Heart left ventricle (tissue), 16 donors: ENCODE results near the gene ZNF821. TPM values are rescaled to one million over a fixed set of nuclear protein-coding genes. Genes with fewer than 3 reads are reported as not detected.
"Not testable (repeated sequence)": the region's sequence is repeated elsewhere in the genome, so short reads cannot be mapped to it uniquely, and the experiment has no call there.

Source experiments
- ATAC-seq, 4 donors: fragments of 200-7000 bp; cut with Tn5 transposase; one replicate each; pipeline ENCODE4 v1.9.1; 2020 to 2022; ENCODE audit warnings: moderate library complexity in 4 of 4, mild to moderate bottlenecking in 3 of 4, moderate number of reproducible peaks in 1 of 4
- DNase-seq, 5 donors: peaks; one replicate each; pipeline ENCODE4 v3.0.0-alpha.2; 2020
- H3K27ac ChIP-seq, 12 donors: fragments of 200-600 bp; sonication (generic) in 4 of 12; one replicate each; pipeline versions ENCODE4 v1.5.0 to v1.8.0; 2016 to 2022; ENCODE audit warnings: mild to moderate bottlenecking in 2 of 12
- H3K27me3 ChIP-seq, 9 donors: fragments of 200-600 bp; sonication (generic) in 2 of 9; one replicate each; pipeline versions ENCODE4 v1.5.1 to v1.8.0; 2016 to 2022; ENCODE audit warnings: mild to moderate bottlenecking in 3 of 9
- H3K36me3 ChIP-seq, 9 donors: fragments of 200-600 bp; sonication (generic) in 2 of 9; one replicate each; pipeline versions ENCODE4 v1.5.0 to v1.8.0; 2018 to 2022; ENCODE audit warnings: mild to moderate bottlenecking in 2 of 9
- H3K4me1 ChIP-seq, 12 donors: fragments of 200-600 bp; sonication (generic) in 4 of 12; one replicate each; pipeline versions ENCODE4 v1.5.0 to v1.8.0; 2016 to 2022; ENCODE audit warnings: mild to moderate bottlenecking in 3 of 12
- H3K4me3 ChIP-seq, 12 donors: fragments of 200-600 bp; sonication (generic) in 4 of 12; one replicate each; pipeline versions ENCODE4 v1.5.0 to v1.8.0; 2017 to 2022; ENCODE audit warnings: mild to moderate bottlenecking in 9 of 12, moderate library complexity in 4 of 12
- H3K9me3 ChIP-seq, 12 donors: fragments of 200-600 bp; sonication (generic) in 4 of 12; one replicate each; pipeline versions ENCODE4 v1.5.0 to v1.8.0; 2016 to 2022; ENCODE audit warnings: mild to moderate bottlenecking in 1 of 12
- POLR2A ChIP-seq, 2 donors: fragments of 450-650 bp; IDR thresholded peaks; one replicate each; pipeline ENCODE4 v1.6.1; 2017; ENCODE audit warnings: antibody characterized with exemption in 2 of 2, mild to moderate bottlenecking in 2 of 2, moderate library complexity in 2 of 2
- WGBS, 4 donors: extraction: QIAGEN DNeasy Blood & Tissue Kit in 2 of 4; methylation state at CpG; one replicate each; pipeline versions ENCODE4 v1.1.5 to v1.1.7; 2013 to 2018; 5-methylcytosine and 5-hydroxymethylcytosine counted together
- intact Hi-C, 10 donors: fragments of 100-400 bp; cut with DNase I; formaldehyde crosslinking; loops; one replicate each; pipeline versions ENCODE4 v1.11.1 to v1.14.2; 2022
- polyA plus RNA-seq, 2 donors: library from polyadenylated mRNA; stranded (reverse); fragments of 200-250 nt; gene quantifications; one replicate each; pipeline ENCODE4 v1.2.3, GENCODE V29; 2013
- total RNA-seq, 9 donors: library from RNA; depleted of rRNA in 2 of 9; stranded (reverse); fragments of >200 nt in 2 of 9; fragmentation: NEBNext Ultra II Directional in 3 of 9; extraction: Animal tissue kit (Norgen Biotek cat#: 25700) in 3 of 9; gene quantifications; one replicate each; pipeline versions ENCODE4 v1.1.0 to v1.2.4, GENCODE V29; 2016 to 2023
- TF ChIP-seq, protein P1 (sequence below), 12 donors: fragments of 200-600 bp; sonication (generic) in 4 of 12; IDR thresholded peaks; one replicate each; pipeline versions ENCODE4 v1.5.0 to v1.8.0; 2018 to 2022; ENCODE audit warnings: antibody characterized with exemption in 12 of 12, mild to moderate bottlenecking in 5 of 12
- donor health status: ischemic (EF 13 %, LVEDD 7.1; RV severe dilation, severe dysfunction).
- donor health status: healthy with polysubstance abuse.
- donor health status: DM: no; HTN: yes; CAD: no.
- donor health status: DM: no; HTN: no; CAD: no.
- donor health status: ischemic (EF 25% LVEDD 6.9; RV normal size, moderate dysfunction).
- donor health status: ischemic (EF 25% LVEDD 5.7; RV mildly dilated, moderate dysfunction).
- donor health status: healthy.
- donor health status: DM: yes; HTN: yes; CAD: no.
- donor health status: ischemic (EF 35%, LVEDD 5.7; RV mildly dilated, moderate dysfunction).
- donor health status: nonischemic (EF 11% LVEDD 7.7; RV severe dilation, severe dysfunction).
- donor health status: DM: yes; HTN: yes; CAD: no.
- donor health status: PGD.
- donor health status: ischemic (EF 29% LVEDD 5.4; RV normal size, mild dysfunction).
- donor health status: nonischemic (EF 23%, LVEDD 6.1; RV moderate dilation, normal function).

Gene ZNF821
- total and polyA plus RNA-seq, 11 donors: 2.3 to 5.7 (median 3.9) TPM

DNA sequence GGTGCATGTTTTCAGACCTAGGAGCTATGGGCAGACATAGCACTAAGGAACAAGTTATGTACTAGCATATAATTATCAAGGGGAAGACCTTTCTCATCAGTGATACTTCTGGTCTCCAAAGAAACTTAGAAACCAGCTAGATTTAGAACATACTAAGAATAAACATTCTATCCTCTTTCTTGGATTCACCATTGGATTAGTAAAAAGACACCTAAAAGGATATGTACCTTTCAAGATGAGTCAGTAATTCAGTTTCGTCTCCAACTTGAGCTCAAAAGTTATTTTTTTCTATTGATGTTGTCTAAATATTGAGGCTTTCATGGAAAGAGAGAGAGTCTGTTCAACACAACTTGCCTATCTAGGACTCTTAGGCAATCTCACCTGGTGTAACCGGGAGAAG, 13.2 kb downstream of the ZNF821 start:
- DNase-seq (no peak), ATAC-seq (no peak)
- Histone ChIP-seq H3K4me3 (no peak overlapping the region), H3K27me3 (no peaks in the 10 kb centered on the region), H3K9me3 (no peaks in the 10 kb centered on the region), H3K36me3 (peaks cover 0 to 83% (median 44%) of the 10 kb centered on the region in 9 donors), H3K4me1 (no peaks in the 10 kb centered on the region), H3K27ac (no peak overlapping the region)
- intact Hi-C loops: no loop called here
- 91 to 96% (median 94%) methylated on average over 2 of the region's 2 CpGs for WGBS, 4 donors
- TF ChIP-seq POLR2A (IDR thresholded peaks at IDR 0.05): no peak
- TF ChIP-seq, protein P1, sequence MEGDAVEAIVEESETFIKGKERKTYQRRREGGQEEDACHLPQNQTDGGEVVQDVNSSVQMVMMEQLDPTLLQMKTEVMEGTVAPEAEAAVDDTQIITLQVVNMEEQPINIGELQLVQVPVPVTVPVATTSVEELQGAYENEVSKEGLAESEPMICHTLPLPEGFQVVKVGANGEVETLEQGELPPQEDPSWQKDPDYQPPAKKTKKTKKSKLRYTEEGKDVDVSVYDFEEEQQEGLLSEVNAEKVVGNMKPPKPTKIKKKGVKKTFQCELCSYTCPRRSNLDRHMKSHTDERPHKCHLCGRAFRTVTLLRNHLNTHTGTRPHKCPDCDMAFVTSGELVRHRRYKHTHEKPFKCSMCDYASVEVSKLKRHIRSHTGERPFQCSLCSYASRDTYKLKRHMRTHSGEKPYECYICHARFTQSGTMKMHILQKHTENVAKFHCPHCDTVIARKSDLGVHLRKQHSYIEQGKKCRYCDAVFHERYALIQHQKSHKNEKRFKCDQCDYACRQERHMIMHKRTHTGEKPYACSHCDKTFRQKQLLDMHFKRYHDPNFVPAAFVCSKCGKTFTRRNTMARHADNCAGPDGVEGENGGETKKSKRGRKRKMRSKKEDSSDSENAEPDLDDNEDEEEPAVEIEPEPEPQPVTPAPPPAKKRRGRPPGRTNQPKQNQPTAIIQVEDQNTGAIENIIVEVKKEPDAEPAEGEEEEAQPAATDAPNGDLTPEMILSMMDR (IDR thresholded peaks at IDR 0.05): no peak

DNA sequence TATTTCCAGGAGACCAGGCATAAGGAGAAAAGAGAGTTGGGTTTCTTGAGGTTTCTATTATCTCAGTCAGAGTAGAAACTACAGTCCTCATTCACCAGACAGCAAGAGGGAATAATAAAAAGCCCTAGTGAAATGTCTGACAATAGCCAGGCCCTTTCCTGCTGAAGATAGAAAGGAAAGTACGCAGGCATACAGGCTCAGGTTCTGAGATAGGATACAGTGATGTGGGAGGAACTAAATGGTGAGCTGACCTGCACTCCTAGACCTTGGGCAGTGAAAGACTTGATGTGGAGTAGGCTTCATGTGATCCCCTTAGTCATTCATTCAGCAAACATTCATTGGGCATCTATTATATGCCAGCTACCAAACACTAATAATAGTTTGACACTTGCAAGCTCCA, 14.9 kb downstream of the ZNF821 start:
- no peaks in the 10 kb centered on the region for H3K9me3 ChIP-seq
- ATAC-seq: peak; percentile 35 to 57 (median 51)
- H3K4me3 ChIP-seq: no peak overlapping the region
- intact Hi-C loops: no loop called here
- peaks cover 0 to 83% (median 49%) of the 10 kb centered on the region in 9 donors for H3K36me3 ChIP-seq
- TF ChIP-seq POLR2A (IDR thresholded peaks at IDR 0.05): no peak
- H3K27ac ChIP-seq: no peak overlapping the region
- no peak for DNase-seq
- no peaks in the 10 kb centered on the region for H3K27me3 ChIP-seq
- WGBS, 4 donors: 64 to 78% (median 71%) methylated on average over 1 of the region's 1 CpG
- H3K4me1 ChIP-seq: no peaks in the 10 kb centered on the region

GRCh38 chr16:71867939-71868338, 16.0 kb downstream of the ZNF821 start:
- H3K9me3 ChIP-seq: no peaks in the 10 kb centered on the region
- H3K27ac ChIP-seq: no peak overlapping the region
- ATAC-seq: no peak
- H3K4me3 ChIP-seq: no peak overlapping the region
- intact Hi-C loops: no loop called here
- 94 to 98% (median 97%) methylated on average over 3 of the region's 3 CpGs for WGBS, 4 donors
- no peaks in the 10 kb centered on the region for H3K4me1 ChIP-seq
- TF ChIP-seq, protein P1 (IDR thresholded peaks at IDR 0.05): no peak
- TF ChIP-seq POLR2A (IDR thresholded peaks at IDR 0.05): no peak
- H3K27me3 ChIP-seq: no peaks in the 10 kb centered on the region
- H3K36me3 ChIP-seq: peaks cover 0 to 93% (median 61%) of the 10 kb centered on the region in 9 donors
- DNase-seq: no peak

DNA sequence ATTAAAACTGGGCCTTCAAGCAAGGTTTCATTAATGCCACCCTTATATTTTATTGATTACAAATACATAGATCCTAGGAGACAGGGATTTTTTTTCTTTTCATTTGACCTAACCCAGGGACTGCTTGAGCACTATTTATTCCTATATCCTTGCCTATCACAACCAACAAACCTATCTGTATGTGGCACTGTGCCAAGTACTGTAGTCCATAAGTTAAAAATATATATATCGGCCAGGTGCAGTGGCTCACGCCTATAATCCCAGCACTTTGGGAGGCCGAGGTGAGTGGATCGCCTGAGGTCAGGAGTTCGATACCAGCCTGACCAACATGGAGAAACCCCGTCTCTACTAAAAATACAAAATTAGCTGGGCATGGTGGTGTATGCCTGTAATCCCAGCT, 16.8 kb downstream of the ZNF821 start:
- peaks cover 0 to 93% (median 65%) of the 10 kb centered on the region in 9 donors for H3K36me3 ChIP-seq
- H3K9me3 ChIP-seq, H3K27ac ChIP-seq, H3K4me1 ChIP-seq, H3K4me3 ChIP-seq, intact Hi-C loops, DNase-seq, H3K27me3 ChIP-seq, ATAC-seq: not testable (repeated sequence)
- WGBS, 4 donors: 90 to 98% (median 94%) methylated on average over 6 of the region's 6 CpGs

GRCh38 chr16:71865173-71865863, 18.7 kb downstream of the ZNF821 start:
- WGBS, 4 donors: 85 to 88% (median 87%) methylated on average over 7 of the region's 7 CpGs
- H3K9me3 ChIP-seq: no peaks in the 10 kb centered on the region
- H3K4me1 ChIP-seq: no peaks in the 10 kb centered on the region
- intact Hi-C loops: no loop called here
- peak in 2 of 4 donors; percentile 9 to 47 for ATAC-seq
- H3K4me3 ChIP-seq: no peak overlapping the region
- TF ChIP-seq POLR2A (IDR thresholded peaks at IDR 0.05): no peak
- TF ChIP-seq, protein P1 (IDR thresholded peaks at IDR 0.05): no peak
- H3K27ac ChIP-seq: no peak overlapping the region
- H3K27me3 ChIP-seq: no peaks in the 10 kb centered on the region
- no peak for DNase-seq
- peaks cover 2 to 95% (median 73%) of the 10 kb centered on the region in 9 donors for H3K36me3 ChIP-seq
